Measurements from ENCODE around the gene UCN.

GRCh38 chr2:27285481-27285880 lies 22.8 kb downstream of the UCN start:
- TF ChIP-seq CTCF (IDR thresholded peaks at IDR 0.05; ENCODE audit: low read depth, low read length): no peak
- no peak for TF ChIP-seq MYC (IDR thresholded peaks at IDR 0.05; ENCODE audit: low read depth, low read length)
- TF ChIP-seq POLR2A (IDR thresholded peaks at IDR 0.05; ENCODE audit: extremely low read depth, insufficient read length): no peak

Measured in NB4 (cell line).